ENCODE data around the gene F8A2.
"Not testable (repeated sequence)": the region's sequence is repeated elsewhere in the genome, so short reads cannot be mapped to it uniquely, and the experiment has no call there.

The F8A2 gene

GRCh38 chrX:155381843-155382528 is at the start of gene F8A2:
Gene F8A2, plus strand, starts transcription at chrX:155382095. Its CDS starts 20 bp downstream, at chrX:155382115.
- not testable (repeated sequence) for DNase-seq (ENCODE audit: low read depth, low spot score)

- no peak for DNase-seq (ENCODE audit: low read depth, low spot score)
Measured at GRCh38 chrX:155333544-155334100, 48.3 kb upstream of the F8A2 start.

- DNase-seq (ENCODE audit: low read depth, low spot score): no peak
Measured at GRCh38 chrX:155334486-155335336, 47.2 kb upstream of the F8A2 start, which contains the start of gene CLIC2. Gene CLIC2, minus strand, starts transcription at chrX:155334614. Its CDS starts 187 bp downstream, at chrX:155334427.

GRCh38 chrX:155335337-155335712 is 46.6 kb upstream of the F8A2 start:
- DNase-seq (ENCODE audit: low read depth, low spot score): not testable (repeated sequence)

- not testable (repeated sequence) for DNase-seq (ENCODE audit: low read depth, low spot score)
Measured at GRCh38 chrX:155345689-155346088, 36.2 kb upstream of the F8A2 start.

GRCh38 chrX:155349448-155349847 is 32.4 kb upstream of the F8A2 start:
- DNase-seq (ENCODE audit: low read depth, low spot score): not testable (repeated sequence)

GRCh38 chrX:155363712-155364111 is 18.2 kb upstream of the F8A2 start:
- not testable (repeated sequence) for DNase-seq (ENCODE audit: low read depth, low spot score)

GRCh38 chrX:155373777-155374458 is 8.0 kb upstream of the F8A2 start:
- not testable (repeated sequence) for DNase-seq (ENCODE audit: low read depth, low spot score)

GRCh38 chrX:155379802-155380201 is 2.1 kb upstream of the F8A2 start:
- DNase-seq (ENCODE audit: low read depth, low spot score): not testable (repeated sequence)

- not testable (repeated sequence) for DNase-seq (ENCODE audit: low read depth, low spot score)
Measured at GRCh38 chrX:155382529-155382967, 653 bp downstream of the F8A2 start.

GRCh38 chrX:155389634-155390033 is 7.7 kb downstream of the F8A2 start:
- DNase-seq (ENCODE audit: low read depth, low spot score): no peak

GRCh38 chrX:155394747-155395276 is 12.9 kb downstream of the F8A2 start:
- DNase-seq (ENCODE audit: low read depth, low spot score): not testable (repeated sequence)

GRCh38 chrX:155406429-155406828 is 24.5 kb downstream of the F8A2 start:
- DNase-seq (ENCODE audit: low read depth, low spot score): no peak

GRCh38 chrX:155417769-155418168 is 35.9 kb downstream of the F8A2 start:
- no peak for DNase-seq (ENCODE audit: low read depth, low spot score)

All from activated CD4-positive, CD25-positive, alpha-beta regulatory T cell treated with anti-CD3 and anti-CD28 coated beads, Interleukin-2, amount 50 U/mL, for 16 hours (primary cell).